HUES6 (cell line): ENCODE measurements around the gene ERC2.
A peak's percentile ranks its signal among the peaks of the same experiment; 100 is the strongest.

Experiments used
- H3K27ac ChIP-seq: 2 replicates; pipeline ENCODE4 v1.7.0; 2013; ENCODE audit warnings: low read depth, mild to moderate bottlenecking, low read length, inconsistent platforms
- H3K27me3 ChIP-seq: 2 replicates; pipeline ENCODE4 v1.6.1; 2013; ENCODE audit warnings: low read length; ENCODE audit not compliant: control insufficient read depth, insufficient read depth
- H3K36me3 ChIP-seq: 2 replicates; pipeline ENCODE4 v1.6.1; 2013; ENCODE audit warnings: low read length; ENCODE audit not compliant: control insufficient read depth, insufficient read depth
- H3K4me1 ChIP-seq: 2 replicates; pipeline ENCODE4 v1.6.1; 2013; ENCODE audit warnings: low read length; ENCODE audit not compliant: control insufficient read depth, insufficient read depth
- H3K4me3 ChIP-seq: 2 replicates; pipeline ENCODE4 v1.5.1; 2013; ENCODE audit warnings: low read depth, low read length
- H3K9ac ChIP-seq: one replicate; pipeline ENCODE4 v1.6.1; 2013; ENCODE audit warnings: mild to moderate bottlenecking, low read length
- H3K9me3 ChIP-seq: 2 replicates; pipeline ENCODE4 v1.6.1; 2013; ENCODE audit warnings: low read depth, low read length; ENCODE audit not compliant: control insufficient read depth, insufficient read depth

ERC2 gene

DNA sequence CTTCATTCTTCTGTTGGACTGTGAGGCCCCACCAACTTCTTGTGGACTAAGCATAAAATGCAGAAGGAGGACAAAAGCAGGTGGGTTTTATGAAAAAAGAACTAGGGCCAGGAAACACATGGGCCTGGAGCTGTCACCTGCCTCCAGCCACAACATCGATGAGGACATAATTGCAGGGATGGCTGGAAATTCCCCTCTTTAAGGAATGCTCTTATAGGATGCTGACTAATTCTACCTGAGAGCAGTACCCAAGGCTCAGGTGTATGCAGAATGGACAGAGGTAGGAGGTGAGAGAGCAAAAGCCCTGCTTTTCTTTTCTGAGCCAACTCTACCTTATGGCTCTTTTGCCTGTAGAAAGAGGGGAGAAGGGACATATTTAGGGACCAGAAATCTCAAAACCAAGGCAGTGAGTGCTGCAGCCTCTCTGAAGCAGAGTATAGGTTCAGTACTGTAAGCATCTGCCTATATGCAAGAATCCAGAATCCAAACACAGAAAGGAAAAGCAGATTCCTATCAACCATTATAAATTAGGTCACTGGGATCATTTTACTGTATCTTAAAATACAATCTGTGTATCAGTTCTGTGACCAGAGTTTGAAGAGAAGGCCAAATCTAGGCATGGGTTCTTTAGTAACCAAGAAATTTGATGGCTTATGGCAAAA lies 775.8 kb downstream of the ERC2 start:
- no peak overlapping the region for H3K4me3 ChIP-seq
- H3K4me1 ChIP-seq, result peaks cover 40% of the 10 kb centered on the region
- no peak overlapping the region for H3K27ac ChIP-seq
- no peak overlapping the region for H3K9ac ChIP-seq
- no peaks in the 10 kb centered on the region for H3K27me3 ChIP-seq
- no peaks in the 10 kb centered on the region for H3K36me3 ChIP-seq
- H3K9me3 ChIP-seq, result no peaks in the 10 kb centered on the region

DNA sequence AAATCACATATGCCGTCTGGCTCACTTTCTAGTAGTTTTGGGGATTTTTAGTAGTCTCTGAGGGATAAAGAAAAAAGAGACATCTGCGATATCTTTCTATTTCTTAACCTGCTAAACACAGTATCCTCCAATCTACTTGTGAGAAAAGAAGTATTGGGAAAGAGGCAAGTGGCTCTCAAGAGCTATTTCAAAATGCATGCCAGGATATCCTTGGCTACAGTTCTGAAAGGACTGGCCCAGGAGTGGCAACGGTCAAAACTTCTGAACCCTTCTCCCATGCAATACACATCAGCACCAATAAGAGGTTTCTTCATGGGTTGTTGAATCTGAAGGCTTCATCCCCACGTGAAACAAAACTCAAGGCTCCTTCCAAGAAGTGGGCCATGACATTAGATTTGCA lies 777.1 kb downstream of the ERC2 start:
- Histone ChIP-seq H3K27me3 (no peaks in the 10 kb centered on the region), H3K9ac (no peak overlapping the region), H3K27ac (peak overlapping the region; percentile 55; the same call in 1 of the 2 replicates), H3K9me3 (no peaks in the 10 kb centered on the region), H3K4me3 (no peak overlapping the region), H3K36me3 (no peaks in the 10 kb centered on the region), H3K4me1 (peaks cover 51% of the 10 kb centered on the region)

DNA sequence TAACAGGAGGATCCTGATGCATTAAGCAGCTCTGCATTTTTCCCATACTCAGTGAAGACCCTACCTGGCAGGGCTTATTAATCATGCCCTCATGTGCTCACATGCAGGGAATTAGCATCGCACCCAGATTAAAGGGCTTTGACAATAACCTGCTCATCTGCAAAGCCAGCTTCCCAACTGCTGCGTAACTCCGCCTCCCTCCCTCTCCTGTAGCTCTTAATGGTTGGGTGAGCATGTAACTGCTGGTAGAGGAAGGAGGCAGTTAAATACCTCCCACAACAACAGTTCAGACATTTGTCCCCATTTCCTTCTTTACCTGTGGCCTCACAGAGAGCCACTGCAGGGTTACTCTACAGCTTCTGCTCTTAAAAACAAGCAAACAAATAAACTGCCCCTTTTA lies 777.5 kb downstream of the ERC2 start:
- H3K4me3 ChIP-seq, result peak overlapping the region; percentile 24; the same call in 1 of the 2 replicates
- peaks cover 51% of the 10 kb centered on the region for H3K4me1 ChIP-seq
- no peak overlapping the region for H3K9ac ChIP-seq
- H3K27me3 ChIP-seq, result no peaks in the 10 kb centered on the region
- no peaks in the 10 kb centered on the region for H3K36me3 ChIP-seq
- H3K9me3 ChIP-seq, result no peaks in the 10 kb centered on the region
- H3K27ac ChIP-seq, result peak overlapping the region; percentile 55; the same call in 1 of the 2 replicates

DNA sequence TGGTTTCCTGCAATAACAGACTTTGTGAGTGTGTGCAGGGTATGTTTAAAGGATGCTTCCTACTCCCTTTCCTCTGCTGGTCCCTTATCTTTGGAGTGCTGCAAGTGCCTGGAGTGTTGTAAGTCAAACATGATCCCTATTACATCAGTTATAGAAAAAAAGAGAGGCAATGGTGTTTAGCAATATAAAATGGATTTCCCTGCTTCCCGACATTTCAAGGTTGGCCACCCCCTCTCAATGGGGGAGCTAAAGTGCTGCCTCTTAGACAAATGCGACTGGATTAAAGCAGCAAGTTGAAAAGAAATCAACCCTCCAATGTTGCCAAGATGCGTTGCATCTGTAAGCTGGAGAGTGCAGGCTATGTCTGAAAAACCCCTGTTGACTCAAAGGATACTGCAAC lies 778.1 kb downstream of the ERC2 start:
- H3K27ac ChIP-seq, result no peak overlapping the region
- H3K27me3 ChIP-seq, result no peaks in the 10 kb centered on the region
- H3K9ac ChIP-seq, result no peak overlapping the region
- peaks cover 51% of the 10 kb centered on the region for H3K4me1 ChIP-seq
- H3K4me3 ChIP-seq, result 0 out of 2 replicates have a peak overlapping the region, but pooled peaks have one; percentile 24
- no peaks in the 10 kb centered on the region for H3K9me3 ChIP-seq
- no peaks in the 10 kb centered on the region for H3K36me3 ChIP-seq

DNA sequence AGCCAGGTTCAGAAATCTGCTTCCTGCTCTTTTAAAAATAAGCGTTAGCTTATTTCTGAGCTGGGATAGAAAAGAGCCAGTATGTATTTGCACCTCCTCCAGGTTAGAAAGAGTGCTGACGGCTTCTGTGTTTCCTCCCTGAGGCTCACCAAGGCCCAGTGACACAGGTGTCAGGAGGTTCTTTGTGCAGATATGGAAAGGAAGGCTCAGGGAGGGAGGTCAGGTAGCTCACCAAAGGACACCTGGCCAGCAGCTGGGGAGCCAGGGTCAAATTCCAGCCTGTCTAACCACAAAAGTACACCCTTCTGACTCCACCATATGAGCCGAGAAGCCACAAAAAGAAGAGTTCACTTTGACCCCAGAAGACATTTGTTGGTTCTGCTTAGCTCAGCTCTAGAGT lies 780.1 kb downstream of the ERC2 start:
- H3K4me1 ChIP-seq, result peaks cover 51% of the 10 kb centered on the region
- H3K9me3 ChIP-seq, result no peaks in the 10 kb centered on the region
- no peak overlapping the region for H3K9ac ChIP-seq
- no peak overlapping the region; the same call in 1 of the 2 replicates for H3K27ac ChIP-seq
- no peaks in the 10 kb centered on the region for H3K27me3 ChIP-seq
- H3K36me3 ChIP-seq, result no peaks in the 10 kb centered on the region
- H3K4me3 ChIP-seq, result no peak overlapping the region

DNA sequence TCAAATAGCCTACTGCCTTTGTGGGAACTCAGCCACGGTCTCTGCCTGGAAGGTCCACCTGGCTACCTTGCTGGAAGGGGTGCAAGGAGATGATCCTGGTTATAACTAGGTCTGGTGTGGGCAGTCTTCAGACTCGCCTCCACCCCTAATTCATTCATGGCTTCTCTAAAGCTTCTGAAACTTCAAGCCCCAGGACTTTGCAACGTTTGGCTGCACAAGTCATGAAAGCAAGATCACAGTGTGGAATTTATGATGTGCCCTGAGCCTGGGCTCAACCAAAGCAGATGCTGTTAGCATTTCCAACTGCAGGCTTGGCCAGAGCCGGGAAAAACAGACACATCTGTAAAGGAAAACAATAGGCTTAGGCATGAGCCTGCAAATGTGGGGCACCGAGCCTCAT lies 780.7 kb downstream of the ERC2 start:
- Histone ChIP-seq H3K4me3 (no peak overlapping the region), H3K27ac (no peak overlapping the region; the same call in 1 of the 2 replicates), H3K36me3 (no peaks in the 10 kb centered on the region), H3K9me3 (no peaks in the 10 kb centered on the region), H3K27me3 (no peaks in the 10 kb centered on the region), H3K9ac (no peak overlapping the region), H3K4me1 (peaks cover 51% of the 10 kb centered on the region)

DNA sequence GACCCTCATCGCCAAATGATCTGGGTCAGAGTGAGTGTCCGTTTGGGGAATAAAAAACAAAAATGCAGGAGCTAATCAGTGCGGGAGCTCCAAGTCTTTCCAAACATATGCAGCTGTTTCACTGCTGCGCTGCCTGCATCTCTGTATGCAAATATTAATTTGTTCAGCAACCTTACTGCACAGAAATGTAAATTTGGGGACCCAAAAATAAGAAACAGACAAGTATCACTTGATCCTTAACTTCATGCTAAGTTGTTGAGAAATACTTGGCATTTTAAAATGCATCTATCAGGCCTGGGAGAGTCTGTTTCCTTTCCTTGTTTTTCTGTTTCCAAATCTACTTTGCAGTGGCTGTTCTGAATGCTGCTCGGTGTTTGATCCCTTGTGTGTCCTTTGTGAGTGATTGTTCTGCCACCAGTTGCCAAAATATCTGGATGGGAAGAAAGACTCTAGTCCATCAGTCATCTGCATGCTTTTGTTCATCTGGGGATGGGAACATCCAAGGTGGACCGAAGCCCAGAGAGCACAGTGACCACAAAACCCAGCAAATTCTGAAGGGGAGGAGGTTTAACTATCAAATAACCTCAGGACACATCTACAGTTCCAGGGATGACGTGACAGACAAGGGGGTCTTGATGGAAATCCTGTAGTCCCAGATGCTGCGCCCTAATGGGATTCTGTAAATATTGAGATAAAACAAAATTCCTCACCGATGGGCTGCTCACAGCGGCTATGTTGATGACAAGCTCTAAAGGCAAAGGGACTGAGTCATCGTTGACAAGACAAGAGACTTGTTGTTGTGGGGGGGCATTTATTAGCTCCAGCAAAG lies 781.6 kb downstream of the ERC2 start:
- H3K4me1 ChIP-seq, result peaks cover 44% of the 10 kb centered on the region
- H3K36me3 ChIP-seq, result no peaks in the 10 kb centered on the region
- no peak overlapping the region; the same call in 1 of the 2 replicates for H3K27ac ChIP-seq
- H3K9ac ChIP-seq, result no peak overlapping the region
- H3K4me3 ChIP-seq, result no peak overlapping the region
- H3K9me3 ChIP-seq, result no peaks in the 10 kb centered on the region
- no peaks in the 10 kb centered on the region for H3K27me3 ChIP-seq

DNA sequence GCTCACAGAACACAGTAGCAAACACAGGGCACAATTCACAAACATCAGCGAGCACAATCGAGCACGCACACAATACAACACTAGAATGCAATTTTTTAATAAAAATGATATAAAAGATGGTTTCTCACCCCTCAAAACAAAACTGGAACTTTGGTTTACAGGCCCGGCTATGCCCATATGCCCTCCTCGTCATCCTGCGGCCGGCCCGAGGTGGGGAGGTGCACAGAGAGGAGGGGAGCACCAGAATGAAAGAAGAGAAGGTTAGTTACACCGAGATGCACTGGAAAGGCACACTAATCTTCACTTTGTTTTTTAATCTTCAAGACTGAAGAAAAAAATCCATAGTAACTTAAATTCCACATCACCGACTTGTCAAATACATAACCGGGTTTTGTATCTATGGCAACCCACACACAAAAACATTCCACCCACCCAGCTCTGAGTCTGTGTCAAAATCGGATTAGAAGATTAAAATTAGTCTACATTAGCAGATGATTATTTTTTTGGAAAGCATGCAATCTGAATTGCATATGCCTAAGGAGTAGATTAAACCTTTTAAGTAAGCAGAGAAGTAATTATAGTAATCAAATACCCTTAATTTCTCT lies 784.5 kb downstream of the ERC2 start:
- Histone ChIP-seq H3K9me3 (no peaks in the 10 kb centered on the region), H3K36me3 (no peaks in the 10 kb centered on the region), H3K4me1 (peaks cover 26% of the 10 kb centered on the region), H3K27me3 (no peaks in the 10 kb centered on the region), H3K27ac (no peak overlapping the region), H3K9ac (no peak overlapping the region), H3K4me3 (no peak overlapping the region)

DNA sequence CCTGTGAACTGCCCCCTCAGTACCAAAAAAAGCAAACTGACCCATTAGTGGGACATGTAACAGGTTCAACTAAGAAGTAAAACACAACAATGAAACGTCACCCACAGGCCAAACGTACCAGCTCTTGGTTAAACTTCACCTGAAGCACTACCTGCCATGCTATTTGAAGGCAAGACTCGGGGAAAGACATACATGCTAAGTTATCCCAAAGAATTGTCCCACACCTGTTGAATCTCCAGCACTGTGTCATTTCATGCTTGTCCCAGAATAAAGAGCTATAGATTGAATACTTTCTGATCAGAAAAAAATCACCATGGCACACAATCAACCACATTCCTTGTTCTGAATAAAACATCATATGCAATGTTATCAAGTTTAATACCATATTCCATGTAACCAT lies 785.8 kb downstream of the ERC2 start:
- Histone ChIP-seq H3K27ac (no peak overlapping the region), H3K9ac (no peak overlapping the region), H3K4me1 (peaks cover 18% of the 10 kb centered on the region), H3K9me3 (no peaks in the 10 kb centered on the region), H3K36me3 (no peaks in the 10 kb centered on the region), H3K27me3 (no peaks in the 10 kb centered on the region), H3K4me3 (no peak overlapping the region)

DNA sequence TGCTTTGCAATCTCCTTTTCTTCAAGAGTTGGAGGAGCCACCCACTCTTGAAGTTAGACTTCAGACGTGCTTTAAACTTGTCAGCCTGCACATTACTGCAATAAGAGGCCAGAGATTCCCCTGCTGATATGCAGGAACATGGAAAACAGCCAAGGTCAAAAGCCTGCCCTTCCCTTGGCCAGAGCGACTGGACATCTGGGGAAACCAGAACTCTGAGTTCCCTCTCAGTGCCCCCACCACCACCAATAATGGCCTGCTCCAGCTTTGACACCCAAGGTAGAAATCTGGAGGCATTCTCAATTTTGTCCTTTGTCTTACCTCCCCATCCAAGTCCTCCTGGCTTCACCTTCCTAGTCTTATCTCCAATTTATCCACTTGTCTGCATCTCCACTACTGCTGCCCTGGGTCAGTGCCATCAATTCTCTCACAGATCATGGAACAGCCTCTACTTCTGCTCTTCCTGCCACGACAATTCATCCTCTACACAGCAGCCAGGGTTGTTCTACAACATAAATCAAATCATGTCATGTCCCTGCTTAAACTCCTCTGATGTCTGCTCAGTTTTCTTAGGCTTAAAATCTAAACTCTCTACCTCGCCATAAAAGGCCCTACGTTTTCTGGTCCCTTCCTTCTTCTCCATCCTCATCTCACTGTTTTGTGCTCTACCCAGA lies 789.6 kb downstream of the ERC2 start:
- Histone ChIP-seq H3K9ac (no peak overlapping the region), H3K27ac (no peak overlapping the region), H3K9me3 (no peaks in the 10 kb centered on the region), H3K27me3 (no peaks in the 10 kb centered on the region), H3K36me3 (no peaks in the 10 kb centered on the region), H3K4me1 (peaks cover 6% of the 10 kb centered on the region; the same call in 1 of the 2 replicates), H3K4me3 (no peak overlapping the region)
